ENCODE results near the gene UTP14C.

DNA sequence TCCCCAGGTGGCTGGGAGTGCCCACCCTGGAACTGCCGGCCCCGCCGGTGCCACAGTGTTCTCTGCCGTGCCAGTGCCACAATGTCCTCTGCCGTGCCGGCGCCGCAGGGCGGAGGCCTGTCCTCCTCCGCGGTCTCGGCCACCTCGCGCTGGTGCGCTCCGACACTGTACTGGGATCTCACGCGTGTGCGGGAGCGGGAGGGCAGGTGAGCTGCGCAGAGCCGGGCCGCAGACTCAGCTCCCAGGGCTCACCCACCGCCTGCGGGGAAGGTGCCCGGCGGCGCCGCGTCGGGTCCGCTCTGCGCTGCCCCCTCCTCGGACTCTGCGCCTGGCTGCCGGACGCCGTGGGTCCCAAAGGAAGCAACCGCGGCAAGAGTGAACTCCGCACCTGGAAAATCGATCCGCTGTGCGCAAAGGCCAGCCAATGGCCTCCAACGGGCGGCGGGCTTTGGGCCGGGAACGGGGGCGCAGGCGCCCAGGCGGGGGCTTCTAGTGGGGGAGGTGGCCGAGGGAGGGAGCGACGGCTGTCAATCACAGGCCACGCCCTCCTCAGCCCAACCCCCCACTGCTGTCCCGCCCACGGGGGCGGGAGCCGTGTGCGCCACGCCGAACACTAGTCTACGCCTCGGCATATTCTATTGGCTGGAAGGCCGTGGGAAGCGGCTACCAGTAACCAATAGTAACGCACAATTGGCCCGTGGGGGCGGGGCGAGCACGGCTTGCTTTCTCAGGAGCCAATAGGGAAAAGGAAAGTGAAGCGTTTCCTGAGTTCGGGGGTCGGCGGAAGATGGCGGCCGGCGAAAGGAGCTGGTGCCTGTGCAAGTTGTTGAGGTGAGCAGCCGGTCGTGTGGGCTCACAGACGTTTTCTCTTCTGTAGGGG, 12.6 kb upstream of the UTP14C start, which contains the start of gene ALG11:
- TF ChIP-seq, protein P1, sequence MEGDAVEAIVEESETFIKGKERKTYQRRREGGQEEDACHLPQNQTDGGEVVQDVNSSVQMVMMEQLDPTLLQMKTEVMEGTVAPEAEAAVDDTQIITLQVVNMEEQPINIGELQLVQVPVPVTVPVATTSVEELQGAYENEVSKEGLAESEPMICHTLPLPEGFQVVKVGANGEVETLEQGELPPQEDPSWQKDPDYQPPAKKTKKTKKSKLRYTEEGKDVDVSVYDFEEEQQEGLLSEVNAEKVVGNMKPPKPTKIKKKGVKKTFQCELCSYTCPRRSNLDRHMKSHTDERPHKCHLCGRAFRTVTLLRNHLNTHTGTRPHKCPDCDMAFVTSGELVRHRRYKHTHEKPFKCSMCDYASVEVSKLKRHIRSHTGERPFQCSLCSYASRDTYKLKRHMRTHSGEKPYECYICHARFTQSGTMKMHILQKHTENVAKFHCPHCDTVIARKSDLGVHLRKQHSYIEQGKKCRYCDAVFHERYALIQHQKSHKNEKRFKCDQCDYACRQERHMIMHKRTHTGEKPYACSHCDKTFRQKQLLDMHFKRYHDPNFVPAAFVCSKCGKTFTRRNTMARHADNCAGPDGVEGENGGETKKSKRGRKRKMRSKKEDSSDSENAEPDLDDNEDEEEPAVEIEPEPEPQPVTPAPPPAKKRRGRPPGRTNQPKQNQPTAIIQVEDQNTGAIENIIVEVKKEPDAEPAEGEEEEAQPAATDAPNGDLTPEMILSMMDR (IDR thresholded peaks at IDR 0.05; ENCODE audit: insufficient read depth, low read depth, low read length): no peak
- TF ChIP-seq EZH2 (IDR thresholded peaks at IDR 0.05; ENCODE audit: insufficient read depth, low read length): no peak
